ENCODE data around the gene FAM180A.

Gene FAM180A

GRCh38 chr7:135757719-135758411, 9.3 kb upstream of the FAM180A start:
- TF ChIP-seq CTCF (IDR thresholded peaks at IDR 0.05; ENCODE audit: control insufficient read depth, insufficient read depth, low read depth, low read length, missing control alignments) = no peak
- H3K4me3 ChIP-seq (ENCODE audit: control insufficient read depth, low read depth, low read length) = peak overlapping the region; percentile 37
- peak; percentile 55 for DNase-seq (ENCODE audit: low read depth)

GRCh38 chr7:135756191-135756590, 7.6 kb upstream of the FAM180A start:
- no peak for TF ChIP-seq CTCF (IDR thresholded peaks at IDR 0.05; ENCODE audit: control insufficient read depth, insufficient read depth, low read depth, low read length, missing control alignments)
- no peak for DNase-seq (ENCODE audit: low read depth)
- no peak overlapping the region for H3K4me3 ChIP-seq (ENCODE audit: control insufficient read depth, low read depth, low read length)

GRCh38 chr7:135755351-135755753, 6.7 kb upstream of the FAM180A start:
- no peak for DNase-seq (ENCODE audit: low read depth)
- H3K4me3 ChIP-seq (ENCODE audit: control insufficient read depth, low read depth, low read length) = no peak overlapping the region
- TF ChIP-seq CTCF (IDR thresholded peaks at IDR 0.05; ENCODE audit: control insufficient read depth, insufficient read depth, low read depth, low read length, missing control alignments) = no peak

- no peak overlapping the region for H3K4me3 ChIP-seq (ENCODE audit: control insufficient read depth, low read depth, low read length)
- DNase-seq (ENCODE audit: low read depth) = no peak
- TF ChIP-seq CTCF (IDR thresholded peaks at IDR 0.05; ENCODE audit: control insufficient read depth, insufficient read depth, low read depth, low read length, missing control alignments) = no peak
Measured at GRCh38 chr7:135753616-135754413, 5.2 kb upstream of the FAM180A start.

- TF ChIP-seq CTCF (IDR thresholded peaks at IDR 0.05; ENCODE audit: control insufficient read depth, insufficient read depth, low read depth, low read length, missing control alignments) = no peak
- peak overlapping the region; percentile 38 for H3K4me3 ChIP-seq (ENCODE audit: control insufficient read depth, low read depth, low read length)
- DNase-seq (ENCODE audit: low read depth) = no peak
Measured at GRCh38 chr7:135747366-135747765, 1.2 kb downstream of the FAM180A start.

GRCh38 chr7:135745703-135746312, 2.8 kb downstream of the FAM180A start:
- H3K4me3 ChIP-seq (ENCODE audit: control insufficient read depth, low read depth, low read length) = no peak overlapping the region

More at GRCh38 chr7:135745703-135746312, 2.8 kb downstream of the FAM180A start:
- no peak for TF ChIP-seq CTCF (IDR thresholded peaks at IDR 0.05; ENCODE audit: control insufficient read depth, insufficient read depth, low read depth, low read length, missing control alignments)
- peak; percentile 92 for DNase-seq (ENCODE audit: low read depth)
